Neural cell (in vitro differentiated cells): ENCODE data around the gene ISCA2. TPM values are rescaled to one million over a fixed set of nuclear protein-coding genes. Genes with fewer than 3 reads are reported as not detected.

Source experiments
- H2AFZ ChIP-seq: fragments of 200-600, 300-800 bp; sonication (generic), shearing (Covaris generic); 2 replicates; pipeline ENCODE4 v1.6.0; 2014; ENCODE audit warnings: low read depth, mild to moderate bottlenecking, antibody characterized with exemption, low read length, moderate library complexity
- H3F3A ChIP-seq: fragments of 200-600 bp; shearing (Covaris generic); 2 replicates; pipeline ENCODE4 v1.6.1; 2016; ENCODE audit warnings: mild to moderate bottlenecking, moderate library complexity, mixed read lengths, antibody characterized with exemption, low read length; ENCODE audit not compliant: insufficient read depth, poor library complexity, severe bottlenecking
- H3K27ac ChIP-seq: fragments of 200-600, 300-800 bp; sonication (generic), shearing (Covaris generic); 2 replicates; pipeline ENCODE4 v1.5.1; 2014; ENCODE audit warnings: mild to moderate bottlenecking, low read length, moderate library complexity
- H3K27me3 ChIP-seq: fragments of 300-800, 200-600 bp; sonication (generic), shearing (Covaris generic); 2 replicates; pipeline ENCODE4 v1.6.0; 2014; ENCODE audit warnings: mild to moderate bottlenecking, low read depth, low read length, moderate library complexity; ENCODE audit not compliant: insufficient read depth
- H3K36me3 ChIP-seq: fragments of 300-800, 200-600 bp; sonication (generic), shearing (Covaris generic); 2 replicates; pipeline ENCODE4 v1.5.1; 2014; ENCODE audit warnings: mild to moderate bottlenecking, antibody characterized with exemption, low read length, moderate library complexity; ENCODE audit not compliant: insufficient read depth
- H3K4me2 ChIP-seq: fragments of 300-800, 200-600 bp; sonication (generic), shearing (Covaris generic); 2 replicates; pipeline ENCODE4 v1.6.0; 2014; ENCODE audit warnings: mild to moderate bottlenecking, low read length
- H3K4me3 ChIP-seq: fragments of 300-800, 200-600 bp; sonication (generic), shearing (Covaris generic); 2 replicates; pipeline ENCODE4 v1.5.1; 2014; ENCODE audit warnings: mild to moderate bottlenecking, low read length, moderate library complexity
- H3K79me2 ChIP-seq: fragments of 200-600 bp; shearing (Covaris generic); replicated peaks from 2 replicates; pipeline ENCODE4 v1.6.0; 2014; ENCODE audit warnings: mild to moderate bottlenecking, low read length, moderate library complexity; ENCODE audit not compliant: insufficient read depth
- H3K9ac ChIP-seq: fragments of 300-800, 200-600 bp; sonication (generic), shearing (Covaris generic); 2 replicates; pipeline ENCODE4 v1.6.1; 2016; ENCODE audit warnings: mild to moderate bottlenecking, low read length, mixed read lengths
- H3K9me2 ChIP-seq: fragments of 200-600 bp; shearing (Covaris generic); 2 replicates; pipeline ENCODE4 v1.6.1; 2016; ENCODE audit warnings: mild to moderate bottlenecking, low read length, mixed read lengths; ENCODE audit not compliant: insufficient read depth
- H3K9me3 ChIP-seq: fragments of 200-600, 300-800 bp; sonication (generic), shearing (Covaris generic); 2 replicates; pipeline ENCODE4 v1.6.1; 2016; ENCODE audit warnings: mild to moderate bottlenecking, mixed run types, low read length, moderate library complexity, mixed read lengths
- H4K20me1 ChIP-seq: fragments of 200-600 bp; shearing (Covaris generic); 2 replicates; pipeline ENCODE4 v1.6.1; 2016; ENCODE audit warnings: mild to moderate bottlenecking, mixed run types; ENCODE audit not compliant: insufficient read depth
- EP300 ChIP-seq: fragments of 450-650 bp; conservative IDR thresholded peaks from 2 replicates; pipeline ENCODE4 v1.6.1; 2014; ENCODE audit warnings: antibody characterized with exemption, mild to moderate bottlenecking, moderate library complexity; ENCODE audit not compliant: poor library complexity, severe bottlenecking
- EZH2 ChIP-seq: fragments of 200-600, 300-800 bp; shearing (Covaris generic), sonication (generic); IDR thresholded peaks from 2 replicates; pipeline ENCODE4 v1.6.1; 2014; ENCODE audit warnings: antibody characterized with exemption, low read length, borderline replicate concordance, mild to moderate bottlenecking; ENCODE audit not compliant: insufficient read depth, poor library complexity, severe bottlenecking
- MXI1 ChIP-seq: fragments of 450-650 bp; conservative IDR thresholded peaks from 2 replicates; pipeline ENCODE4 v1.6.1; 2014; ENCODE audit warnings: antibody characterized with exemption, mild to moderate bottlenecking; ENCODE audit not compliant: poor library complexity, severe bottlenecking
- POLR2AphosphoS5 ChIP-seq: IDR thresholded peaks from 2 replicates; pipeline ENCODE4 v1.6.1; 2012
- RAD21 ChIP-seq: fragments of 450-650 bp; conservative IDR thresholded peaks from 2 replicates; pipeline ENCODE4 v1.6.1; 2014; ENCODE audit warnings: antibody characterized with exemption, mild to moderate bottlenecking, moderate library complexity
- SMC3 ChIP-seq: fragments of 450-650 bp; conservative IDR thresholded peaks from 2 replicates; pipeline ENCODE4 v1.6.1; 2014; ENCODE audit warnings: antibody characterized with exemption, mild to moderate bottlenecking, moderate library complexity; ENCODE audit not compliant: poor library complexity
- TAF1 ChIP-seq: IDR thresholded peaks from 2 replicates; pipeline ENCODE4 v1.6.1; 2012; ENCODE audit warnings: low read depth
- polyA plus RNA-seq: library from polyadenylated mRNA; depleted of rRNA; stranded (reverse); fragments of >200 nt; gene quantifications from 2 replicates; pipeline ENCODE4 v1.2.3, GENCODE V29; 2014
- TF ChIP-seq, protein P1 (sequence below): IDR thresholded peaks from 2 replicates; pipeline ENCODE4 v1.6.1; 2012; ENCODE audit warnings: borderline replicate concordance
- TF ChIP-seq, protein P2 (sequence below): fragments of 450-650 bp; IDR thresholded peaks from 2 replicates; pipeline ENCODE4 v1.5.1; 2014; ENCODE audit warnings: antibody characterized with exemption, mild to moderate bottlenecking, moderate library complexity; ENCODE audit not compliant: poor library complexity, severe bottlenecking

ISCA2 gene
- polyA plus RNA-seq, 1 donor from 2014 or later: 45.1 TPM

DNA sequence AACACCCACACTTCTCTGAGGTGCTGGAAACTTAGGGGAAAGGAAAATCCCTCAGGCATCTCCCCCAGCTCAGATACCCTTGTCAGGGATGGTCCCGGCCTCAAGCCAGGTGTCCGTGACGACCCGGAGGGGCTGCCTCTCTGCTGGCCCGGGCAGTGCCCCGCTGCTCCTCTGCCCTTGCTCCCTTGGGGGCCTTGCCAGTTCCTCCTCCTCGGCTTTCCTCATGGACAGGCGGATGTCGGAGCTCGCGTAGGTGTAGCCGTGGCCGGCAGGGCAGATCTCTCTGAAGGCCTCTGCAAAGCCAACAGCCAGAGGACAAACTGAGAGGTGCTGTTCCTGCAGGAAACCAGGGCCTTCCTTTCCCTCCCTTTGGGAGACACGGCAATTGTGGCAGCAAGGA, 34.8 kb downstream of the ISCA2 start:
- H3K9me3 ChIP-seq: no peaks in the 10 kb centered on the region
- H3K9ac ChIP-seq: no peak overlapping the region
- no peaks in the 10 kb centered on the region for H3F3A ChIP-seq
- no peaks in the 10 kb centered on the region for H4K20me1 ChIP-seq
- no peak overlapping the region for H2AFZ ChIP-seq
- TF ChIP-seq, protein P1, sequence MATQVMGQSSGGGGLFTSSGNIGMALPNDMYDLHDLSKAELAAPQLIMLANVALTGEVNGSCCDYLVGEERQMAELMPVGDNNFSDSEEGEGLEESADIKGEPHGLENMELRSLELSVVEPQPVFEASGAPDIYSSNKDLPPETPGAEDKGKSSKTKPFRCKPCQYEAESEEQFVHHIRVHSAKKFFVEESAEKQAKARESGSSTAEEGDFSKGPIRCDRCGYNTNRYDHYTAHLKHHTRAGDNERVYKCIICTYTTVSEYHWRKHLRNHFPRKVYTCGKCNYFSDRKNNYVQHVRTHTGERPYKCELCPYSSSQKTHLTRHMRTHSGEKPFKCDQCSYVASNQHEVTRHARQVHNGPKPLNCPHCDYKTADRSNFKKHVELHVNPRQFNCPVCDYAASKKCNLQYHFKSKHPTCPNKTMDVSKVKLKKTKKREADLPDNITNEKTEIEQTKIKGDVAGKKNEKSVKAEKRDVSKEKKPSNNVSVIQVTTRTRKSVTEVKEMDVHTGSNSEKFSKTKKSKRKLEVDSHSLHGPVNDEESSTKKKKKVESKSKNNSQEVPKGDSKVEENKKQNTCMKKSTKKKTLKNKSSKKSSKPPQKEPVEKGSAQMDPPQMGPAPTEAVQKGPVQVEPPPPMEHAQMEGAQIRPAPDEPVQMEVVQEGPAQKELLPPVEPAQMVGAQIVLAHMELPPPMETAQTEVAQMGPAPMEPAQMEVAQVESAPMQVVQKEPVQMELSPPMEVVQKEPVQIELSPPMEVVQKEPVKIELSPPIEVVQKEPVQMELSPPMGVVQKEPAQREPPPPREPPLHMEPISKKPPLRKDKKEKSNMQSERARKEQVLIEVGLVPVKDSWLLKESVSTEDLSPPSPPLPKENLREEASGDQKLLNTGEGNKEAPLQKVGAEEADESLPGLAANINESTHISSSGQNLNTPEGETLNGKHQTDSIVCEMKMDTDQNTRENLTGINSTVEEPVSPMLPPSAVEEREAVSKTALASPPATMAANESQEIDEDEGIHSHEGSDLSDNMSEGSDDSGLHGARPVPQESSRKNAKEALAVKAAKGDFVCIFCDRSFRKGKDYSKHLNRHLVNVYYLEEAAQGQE: no peak
- no peak for TF ChIP-seq POLR2AphosphoS5
- no peak for TF ChIP-seq EP300
- no peak for TF ChIP-seq RAD21
- TF ChIP-seq EZH2: no peak
- TF ChIP-seq, protein P2, sequence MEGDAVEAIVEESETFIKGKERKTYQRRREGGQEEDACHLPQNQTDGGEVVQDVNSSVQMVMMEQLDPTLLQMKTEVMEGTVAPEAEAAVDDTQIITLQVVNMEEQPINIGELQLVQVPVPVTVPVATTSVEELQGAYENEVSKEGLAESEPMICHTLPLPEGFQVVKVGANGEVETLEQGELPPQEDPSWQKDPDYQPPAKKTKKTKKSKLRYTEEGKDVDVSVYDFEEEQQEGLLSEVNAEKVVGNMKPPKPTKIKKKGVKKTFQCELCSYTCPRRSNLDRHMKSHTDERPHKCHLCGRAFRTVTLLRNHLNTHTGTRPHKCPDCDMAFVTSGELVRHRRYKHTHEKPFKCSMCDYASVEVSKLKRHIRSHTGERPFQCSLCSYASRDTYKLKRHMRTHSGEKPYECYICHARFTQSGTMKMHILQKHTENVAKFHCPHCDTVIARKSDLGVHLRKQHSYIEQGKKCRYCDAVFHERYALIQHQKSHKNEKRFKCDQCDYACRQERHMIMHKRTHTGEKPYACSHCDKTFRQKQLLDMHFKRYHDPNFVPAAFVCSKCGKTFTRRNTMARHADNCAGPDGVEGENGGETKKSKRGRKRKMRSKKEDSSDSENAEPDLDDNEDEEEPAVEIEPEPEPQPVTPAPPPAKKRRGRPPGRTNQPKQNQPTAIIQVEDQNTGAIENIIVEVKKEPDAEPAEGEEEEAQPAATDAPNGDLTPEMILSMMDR: no peak
- no peak for TF ChIP-seq SMC3
- TF ChIP-seq TAF1: no peak
- TF ChIP-seq MXI1: no peak
- H3K9me2 ChIP-seq: no peaks in the 10 kb centered on the region
- H3K27me3 ChIP-seq: no peaks in the 10 kb centered on the region
- no peaks in the 10 kb centered on the region for H3K36me3 ChIP-seq
- H3K4me3 ChIP-seq: no peak overlapping the region
- no peaks in the 10 kb centered on the region for H3K79me2 ChIP-seq
- no peak overlapping the region for H3K27ac ChIP-seq
- no peak overlapping the region for H3K4me2 ChIP-seq

DNA sequence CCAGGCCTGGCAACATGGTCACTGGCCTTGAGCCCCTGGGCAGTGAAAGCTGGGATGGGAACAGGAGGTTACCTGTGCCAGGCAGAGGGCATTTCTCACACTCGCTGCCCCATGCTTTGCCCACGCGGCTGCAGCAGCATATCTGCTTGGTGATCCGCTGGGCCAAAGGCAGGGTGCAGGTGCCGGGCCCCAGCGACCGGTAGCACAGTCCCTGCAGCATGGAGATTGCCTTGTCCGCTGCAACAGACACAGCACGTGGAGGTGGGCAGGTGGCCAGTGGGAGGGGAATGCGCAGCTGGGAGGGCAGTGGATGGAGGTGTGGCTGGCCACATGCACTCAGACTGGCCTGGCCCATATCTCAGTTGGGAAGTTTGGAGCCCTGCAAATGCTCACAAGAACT, 35.3 kb downstream of the ISCA2 start:
- no peaks in the 10 kb centered on the region for H3K9me3 ChIP-seq
- H3K27ac ChIP-seq: no peak overlapping the region
- H3K4me2 ChIP-seq: no peak overlapping the region
- no peaks in the 10 kb centered on the region for H3F3A ChIP-seq
- H3K27me3 ChIP-seq: no peaks in the 10 kb centered on the region
- H3K36me3 ChIP-seq: no peaks in the 10 kb centered on the region
- no peak overlapping the region for H3K9ac ChIP-seq
- no peaks in the 10 kb centered on the region for H3K79me2 ChIP-seq
- no peak overlapping the region for H3K4me3 ChIP-seq
- H3K9me2 ChIP-seq: no peaks in the 10 kb centered on the region
- no peak overlapping the region for H2AFZ ChIP-seq
- TF ChIP-seq MXI1: no peak
- TF ChIP-seq, protein P1: no peak
- no peak for TF ChIP-seq EZH2
- no peak for TF ChIP-seq POLR2AphosphoS5
- no peak for TF ChIP-seq EP300
- TF ChIP-seq TAF1: no peak
- TF ChIP-seq SMC3: no peak
- TF ChIP-seq RAD21: no peak
- TF ChIP-seq, protein P2: no peak
- no peaks in the 10 kb centered on the region for H4K20me1 ChIP-seq
